Left cardiac atrium (tissue), 4 donors: ENCODE measurements around the gene FNDC3B. TPM values are rescaled to one million over a fixed set of nuclear protein-coding genes. Genes with fewer than 3 reads are reported as not detected.

ENCODE experiments used
- ATAC-seq, 2 donors: fragments of 200-7000 bp; cut with Tn5 transposase; one replicate each; pipeline ENCODE4 v1.9.1; 2020; ENCODE audit warnings: mild to moderate bottlenecking in 2 of 2, moderate library complexity in 2 of 2
- DNase-seq: peaks from one replicate; pipeline ENCODE4 v3.0.0-alpha.2; 2020
- intact Hi-C, 2 donors: fragments of 100-400 bp; cut with DNase I; formaldehyde crosslinking; loops; one replicate each; pipeline versions ENCODE4 v1.14.1 to v1.15.1; 2022 to 2023
- total RNA-seq, 2 donors: library from RNA; stranded (reverse); fragmentation: NEBNext Ultra II Directional; extraction: Animal tissue kit (Norgen Biotek cat#: 25700); gene quantifications; one replicate each; pipeline ENCODE4 v1.2.1, GENCODE V29; 2021
- donor health status: DM: no; HTN: yes; CAD: no.
- donor health status: DM: no; HTN: yes; CAD: no; lungs with severe emphysema.
- donor health status: DM: yes; HTN: yes; CAD: no.
- donor health status: Dilated cardiomyopathy.

Gene FNDC3B
- total RNA-seq, 2 donors from 2014 or later = 82.4 to 98.3 TPM

GRCh38 chr3:172124271-172124670, 84.9 kb downstream of the FNDC3B start:
- DNase-seq (no peak), ATAC-seq (no peak)
- intact Hi-C loops = loop anchor here in 1 of 2 donors (5.0 kb wide), 1 partner anchor 62 kb away; no protein-coding TSS in a partner anchor

- intact Hi-C loops = no loop called here
- ATAC-seq (no peak), DNase-seq (no peak)
These were observed 85.7 kb downstream of the FNDC3B start for GRCh38 chr3:172125053-172125452.

- DNase-seq (peak; percentile 74), ATAC-seq (peak; percentile 36 to 64)
- intact Hi-C loops = no loop called here
These were observed 86.6 kb downstream of the FNDC3B start for GRCh38 chr3:172125963-172126457.

GRCh38 chr3:172126741-172127140, 87.4 kb downstream of the FNDC3B start:
- intact Hi-C loops = no loop called here
- DNase-seq (no peak), ATAC-seq (no peak)

- intact Hi-C loops = no loop called here
- ATAC-seq = no peak
- DNase-seq = no peak
These were observed 87.8 kb downstream of the FNDC3B start for GRCh38 chr3:172127141-172127540.

- ATAC-seq (no peak), DNase-seq (no peak)
- intact Hi-C loops = no loop called here
These were observed 88.7 kb downstream of the FNDC3B start for GRCh38 chr3:172127929-172128580.

- DNase-seq (no peak), ATAC-seq (no peak)
- intact Hi-C loops = no loop called here
These were observed 89.5 kb downstream of the FNDC3B start for GRCh38 chr3:172128858-172129257.

- no peak for DNase-seq
- no peak for ATAC-seq
- intact Hi-C loops = no loop called here
These were observed 90.1 kb downstream of the FNDC3B start for GRCh38 chr3:172129498-172129849.

- intact Hi-C loops = no loop called here
- ATAC-seq (peak; percentile 90 to 96), DNase-seq (peak; percentile 92)
These were observed 90.7 kb downstream of the FNDC3B start for GRCh38 chr3:172129850-172130716.

GRCh38 chr3:172130717-172131050, 91.3 kb downstream of the FNDC3B start:
- no peak for DNase-seq

GRCh38 chr3:172131746-172132145, 92.4 kb downstream of the FNDC3B start:
- ATAC-seq = no peak
- DNase-seq = no peak
- intact Hi-C loops = no loop called here

More at GRCh38 chr3:172130717-172131050, 91.3 kb downstream of the FNDC3B start:
- intact Hi-C loops = no loop called here
- no peak for ATAC-seq

GRCh38 chr3:172132159-172132586, 92.8 kb downstream of the FNDC3B start:
- ATAC-seq (no peak), DNase-seq (no peak)
- intact Hi-C loops = no loop called here

GRCh38 chr3:172132721-172133311, 93.4 kb downstream of the FNDC3B start:
- intact Hi-C loops = no loop called here
- no peak for DNase-seq
- no peak for ATAC-seq

- DNase-seq (no peak), ATAC-seq (no peak)
- intact Hi-C loops = no loop called here
These were observed 94.5 kb downstream of the FNDC3B start for GRCh38 chr3:172133838-172134237.

GRCh38 chr3:172134352-172134751, 95.0 kb downstream of the FNDC3B start:
- ATAC-seq (no peak), DNase-seq (no peak)
- intact Hi-C loops = no loop called here

- DNase-seq (no peak), ATAC-seq (no peak)
- intact Hi-C loops = no loop called here
These were observed 95.8 kb downstream of the FNDC3B start for GRCh38 chr3:172135185-172135584.

- DNase-seq = no peak
- no peak for ATAC-seq
- intact Hi-C loops = no loop called here
These were observed 96.4 kb downstream of the FNDC3B start for GRCh38 chr3:172135820-172136219.

GRCh38 chr3:172136330-172136729, 97.0 kb downstream of the FNDC3B start:
- no peak for DNase-seq
- intact Hi-C loops = no loop called here
- no peak for ATAC-seq

GRCh38 chr3:172137287-172138192, 98.2 kb downstream of the FNDC3B start:
- ATAC-seq = peak; percentile 12 to 61
- intact Hi-C loops = no loop called here
- peak; percentile 26 for DNase-seq
